ENCODE data around the gene CPA5. TPM values are rescaled to one million over a fixed set of nuclear protein-coding genes. Genes with fewer than 3 reads are reported as not detected.

CPA5 gene
- total and polyA plus RNA-seq, 9 donors, result 0.55 to 6.3 (median 1.9) TPM

DNA sequence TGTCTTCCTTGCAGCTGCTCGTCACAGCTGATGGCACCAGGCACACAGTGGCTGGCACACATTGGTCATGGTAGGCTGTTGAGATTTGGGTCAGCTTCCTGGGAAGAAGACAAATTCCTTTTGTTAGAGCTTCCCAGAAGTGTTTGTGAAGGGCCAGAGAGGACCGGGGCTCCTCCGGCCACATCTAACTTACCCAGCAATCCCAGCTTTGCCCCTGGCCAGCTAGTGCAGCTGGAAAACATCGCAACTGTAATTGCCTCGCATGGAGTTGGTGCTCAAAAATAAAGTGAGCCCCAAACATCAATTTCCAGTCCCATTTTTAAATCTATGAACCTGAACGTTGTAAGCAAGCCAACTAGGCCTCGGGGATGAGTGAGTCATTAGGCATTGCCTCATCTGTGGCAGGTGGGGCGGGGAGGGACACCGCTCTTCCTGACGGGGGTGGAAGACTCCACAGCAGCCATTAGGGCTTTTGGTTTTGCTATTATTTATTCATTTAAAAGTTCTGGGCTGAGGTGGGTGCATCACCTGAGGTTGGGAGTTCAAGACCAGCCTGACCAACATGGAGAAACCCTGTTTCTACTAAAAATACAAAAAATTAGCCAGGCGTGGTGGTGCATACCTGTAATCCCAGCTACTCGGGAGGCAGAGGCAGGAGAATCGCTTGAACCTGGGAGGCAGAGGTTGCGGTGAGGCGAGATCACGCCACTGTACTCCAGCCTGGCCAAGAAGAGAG lies 12.4 kb downstream of the CPA5 start:
- WGBS (ENCODE audit: insufficient coverage), result 35% methylated on average over 5 of the region's 16 CpGs
- Histone ChIP-seq H3K9me3 (replicated peaks; ENCODE audit: control insufficient read depth, low read depth, low read length) (peaks cover 19% of the 10 kb centered on the region), H3K4me1 (ENCODE audit: control insufficient read depth, insufficient read depth, low read length) (peaks cover 50% of the 10 kb centered on the region), H3K36me3 (ENCODE audit: control insufficient read depth, insufficient read depth, low read length) (no peaks in the 10 kb centered on the region), H3K27ac (ENCODE audit: low read length) (peak overlapping the region; percentile 98), H3K4me3 (ENCODE audit: low read length) (no peak overlapping the region), H3K27me3 (ENCODE audit: control insufficient read depth, insufficient read depth, low read length) (no peaks in the 10 kb centered on the region)
- DNase-seq, result peak; percentile 95

DNA sequence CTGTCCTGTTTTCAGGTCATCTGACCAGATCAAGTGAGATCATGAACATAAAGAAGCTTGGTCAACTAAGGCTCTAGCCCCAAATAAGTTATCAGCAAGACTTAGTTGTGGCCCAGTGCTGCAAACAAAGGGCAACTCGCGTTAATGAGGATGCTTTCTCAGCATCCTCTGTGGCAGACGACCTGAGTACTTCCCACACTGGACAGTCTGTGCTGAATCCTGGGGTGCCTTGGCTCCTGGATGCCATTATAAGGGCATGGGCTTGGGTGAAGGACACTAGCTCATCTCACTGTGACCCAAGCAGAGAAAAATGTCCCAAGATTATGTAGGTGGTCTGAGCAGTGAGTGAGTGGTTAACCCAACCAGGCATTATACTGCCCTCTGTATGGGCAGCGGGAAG lies 13.9 kb downstream of the CPA5 start:
- Histone ChIP-seq H3K27ac (ENCODE audit: low read length) (peak overlapping the region; percentile 98), H3K27me3 (ENCODE audit: control insufficient read depth, insufficient read depth, low read length) (no peaks in the 10 kb centered on the region), H3K9me3 (replicated peaks; ENCODE audit: control insufficient read depth, low read depth, low read length) (peaks cover 19% of the 10 kb centered on the region), H3K4me1 (ENCODE audit: control insufficient read depth, insufficient read depth, low read length) (peaks cover 49% of the 10 kb centered on the region), H3K36me3 (ENCODE audit: control insufficient read depth, insufficient read depth, low read length) (no peaks in the 10 kb centered on the region), H3K4me3 (ENCODE audit: low read length) (no peak overlapping the region)
- 100% methylated on average over 3 of the region's 4 CpGs for WGBS (ENCODE audit: insufficient coverage)
- DNase-seq, result no peak

DNA sequence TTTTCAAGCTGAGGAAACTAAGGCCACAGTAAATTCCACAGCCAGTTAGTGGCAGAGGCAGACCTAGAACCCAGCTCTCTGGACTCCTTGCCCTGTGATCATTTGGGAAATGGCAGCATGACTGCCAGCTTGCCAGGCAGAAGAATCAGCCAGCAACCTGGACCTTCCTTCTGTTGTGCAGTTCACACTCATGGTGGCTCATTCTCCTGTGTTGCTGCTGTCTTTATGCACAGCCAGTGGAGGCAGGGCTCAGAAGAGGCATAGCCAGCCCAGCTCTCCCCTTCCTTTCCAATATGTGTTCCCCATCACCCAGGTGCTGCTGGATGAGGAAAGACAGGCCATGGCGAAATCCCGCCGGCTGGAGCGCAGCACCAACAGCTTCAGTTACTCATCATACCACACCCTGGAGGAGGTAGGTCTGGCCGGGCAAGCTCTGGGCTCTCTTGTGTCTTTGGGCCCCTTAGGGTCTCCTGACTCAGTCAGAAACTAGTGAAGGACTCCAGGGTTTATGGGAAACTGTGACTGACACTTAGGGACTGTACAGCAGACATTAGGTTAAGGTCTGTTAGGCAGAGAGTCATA lies 14.8 kb downstream of the CPA5 start:
- DNase-seq, result no peak
- peaks cover 55% of the 10 kb centered on the region for H3K4me1 ChIP-seq (ENCODE audit: control insufficient read depth, insufficient read depth, low read length)
- no peak overlapping the region for H3K4me3 ChIP-seq (ENCODE audit: low read length)
- no peak overlapping the region for H3K27ac ChIP-seq (ENCODE audit: low read length)
- no peaks in the 10 kb centered on the region for H3K36me3 ChIP-seq (ENCODE audit: control insufficient read depth, insufficient read depth, low read length)
- no peaks in the 10 kb centered on the region for H3K27me3 ChIP-seq (ENCODE audit: control insufficient read depth, insufficient read depth, low read length)
- peaks cover 19% of the 10 kb centered on the region for H3K9me3 ChIP-seq (replicated peaks; ENCODE audit: control insufficient read depth, low read depth, low read length)
- WGBS (ENCODE audit: insufficient coverage), result no CpG with 5 or more reads among the region's 5 CpGs

DNA sequence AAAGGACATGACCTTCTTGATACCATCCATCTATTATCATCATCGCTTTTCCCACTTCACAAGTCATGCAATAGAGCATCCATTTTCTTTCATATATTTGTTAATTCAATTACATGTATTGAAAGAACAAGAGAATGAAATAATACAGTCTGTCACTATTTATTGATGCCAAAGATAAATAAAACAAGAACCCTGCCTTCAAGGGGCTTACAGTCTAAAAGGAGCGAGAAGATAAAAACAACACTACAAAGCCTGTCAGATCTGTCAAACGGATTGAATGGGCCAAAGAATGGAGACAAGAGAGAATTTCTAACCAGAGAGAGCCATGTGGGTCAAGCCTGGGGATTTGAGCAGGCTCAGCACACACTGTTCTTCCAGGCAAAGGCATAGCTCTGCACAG lies 15.9 kb downstream of the CPA5 start:
- H3K36me3 ChIP-seq (ENCODE audit: control insufficient read depth, insufficient read depth, low read length), result no peaks in the 10 kb centered on the region

DNA sequence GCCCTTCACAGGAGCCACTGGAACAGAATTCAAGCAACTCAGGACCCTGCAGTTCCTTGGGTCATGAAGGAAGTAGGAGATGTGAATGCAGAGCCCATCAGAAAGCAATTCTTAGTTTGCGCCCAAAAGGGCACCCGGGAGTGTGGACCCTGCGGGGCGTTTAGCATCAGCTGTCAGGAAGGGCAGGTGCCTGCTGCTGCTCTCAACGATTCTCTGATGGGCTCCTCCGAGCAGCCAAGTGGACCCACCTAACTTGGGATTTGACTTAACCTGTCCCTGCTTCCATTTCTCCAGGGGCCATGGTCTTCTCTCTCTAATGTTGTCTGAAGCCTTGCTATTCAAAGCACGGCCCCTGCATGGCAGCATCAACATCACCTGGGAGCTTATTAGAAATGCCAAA lies 17.1 kb downstream of the CPA5 start:
- H3K4me1 ChIP-seq (ENCODE audit: control insufficient read depth, insufficient read depth, low read length), result peaks cover 55% of the 10 kb centered on the region
- H3K4me3 ChIP-seq (ENCODE audit: low read length), result no peak overlapping the region
- no peak for DNase-seq
- H3K27me3 ChIP-seq (ENCODE audit: control insufficient read depth, insufficient read depth, low read length), result no peaks in the 10 kb centered on the region
- no peak overlapping the region for H3K27ac ChIP-seq (ENCODE audit: low read length)
- peaks cover 19% of the 10 kb centered on the region for H3K9me3 ChIP-seq (replicated peaks; ENCODE audit: control insufficient read depth, low read depth, low read length)
- H3K36me3 ChIP-seq (ENCODE audit: control insufficient read depth, insufficient read depth, low read length), result no peaks in the 10 kb centered on the region
- WGBS (ENCODE audit: insufficient coverage), result 90% methylated on average over 7 of the region's 7 CpGs

More for the DNA sequence above, 15.9 kb downstream of the CPA5 start:
- peaks cover 19% of the 10 kb centered on the region for H3K9me3 ChIP-seq (replicated peaks; ENCODE audit: control insufficient read depth, low read depth, low read length)
- H3K4me1 ChIP-seq (ENCODE audit: control insufficient read depth, insufficient read depth, low read length), result peaks cover 55% of the 10 kb centered on the region
- no CpG with 5 or more reads among the region's 3 CpGs for WGBS (ENCODE audit: insufficient coverage)
- H3K4me3 ChIP-seq (ENCODE audit: low read length), result no peak overlapping the region
- no peaks in the 10 kb centered on the region for H3K27me3 ChIP-seq (ENCODE audit: control insufficient read depth, insufficient read depth, low read length)
- no peak for DNase-seq
- no peak overlapping the region for H3K27ac ChIP-seq (ENCODE audit: low read length)

DNA sequence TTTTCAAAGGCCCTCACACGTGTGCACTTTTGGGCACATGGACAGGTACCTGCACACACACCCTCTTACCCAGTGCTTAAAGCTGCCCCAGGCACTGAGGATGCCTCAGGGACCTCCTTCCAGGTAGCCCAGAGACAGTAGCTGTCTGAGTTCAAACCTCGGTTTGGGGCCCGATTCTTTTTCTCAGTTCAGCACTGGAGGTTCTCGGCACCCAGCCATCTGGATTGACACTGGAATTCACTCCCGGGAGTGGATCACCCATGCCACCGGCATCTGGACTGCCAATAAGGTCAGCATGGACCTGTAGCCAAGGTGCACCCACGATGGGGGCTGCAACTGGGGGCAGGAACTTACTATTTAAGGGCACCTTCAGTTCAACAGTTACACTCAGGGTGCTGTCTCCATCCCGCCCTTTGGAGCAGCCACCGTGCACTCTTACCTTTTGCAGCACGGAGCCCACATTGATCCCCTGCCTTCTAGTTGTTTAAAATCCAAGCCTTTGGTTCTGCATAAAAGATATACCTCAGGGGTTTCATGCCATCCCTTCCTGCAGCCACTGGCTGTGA lies 17.7 kb downstream of the CPA5 start:
- WGBS (ENCODE audit: insufficient coverage), result 89% methylated on average over 10 of the region's 10 CpGs
- peaks cover 55% of the 10 kb centered on the region for H3K4me1 ChIP-seq (ENCODE audit: control insufficient read depth, insufficient read depth, low read length)
- H3K27me3 ChIP-seq (ENCODE audit: control insufficient read depth, insufficient read depth, low read length), result no peaks in the 10 kb centered on the region
- peaks cover 19% of the 10 kb centered on the region for H3K9me3 ChIP-seq (replicated peaks; ENCODE audit: control insufficient read depth, low read depth, low read length)
- no peak for DNase-seq
- H3K4me3 ChIP-seq (ENCODE audit: low read length), result no peak overlapping the region
- H3K27ac ChIP-seq (ENCODE audit: low read length), result no peak overlapping the region
- H3K36me3 ChIP-seq (ENCODE audit: control insufficient read depth, insufficient read depth, low read length), result no peaks in the 10 kb centered on the region

DNA sequence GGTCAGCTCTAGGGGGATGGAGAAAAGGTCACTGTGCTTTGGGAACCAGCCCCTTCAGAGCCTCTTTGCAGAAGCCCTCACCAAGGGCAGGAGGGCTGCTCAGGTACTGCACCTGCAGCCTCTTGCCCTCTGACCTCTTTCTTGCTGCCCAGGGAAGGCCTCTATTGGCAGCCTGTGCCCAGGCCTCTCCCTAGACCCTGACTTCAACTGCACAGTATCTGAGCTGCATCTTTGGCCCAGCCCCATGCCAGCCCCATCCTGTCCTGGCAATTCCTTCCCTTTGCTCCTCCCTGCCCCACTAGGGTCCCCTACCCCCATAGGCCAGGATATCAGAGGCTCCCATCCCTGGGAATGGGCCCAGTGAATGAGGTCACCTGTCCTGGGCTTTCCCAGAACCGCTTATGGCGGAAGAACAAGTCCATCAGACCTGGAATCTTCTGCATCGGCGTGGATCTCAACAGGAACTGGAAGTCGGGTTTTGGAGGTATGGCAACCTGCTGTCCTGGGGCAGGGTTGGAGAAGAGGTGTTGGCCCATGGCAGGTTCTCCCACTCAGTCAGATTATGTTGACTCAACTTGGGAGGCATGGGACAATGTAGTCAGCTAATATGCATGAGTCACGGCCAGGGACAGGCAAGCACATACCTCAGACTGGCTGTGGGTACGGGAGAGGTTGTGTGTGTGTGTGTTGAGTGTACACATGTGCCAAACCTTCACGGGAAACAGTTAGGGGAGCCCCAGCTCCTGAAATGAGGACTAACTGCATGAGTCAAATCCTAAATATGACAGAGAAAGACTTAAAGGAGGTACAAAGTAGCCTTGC lies 18.6 kb downstream of the CPA5 start:
- Histone ChIP-seq H3K36me3 (ENCODE audit: control insufficient read depth, insufficient read depth, low read length) (no peaks in the 10 kb centered on the region), H3K27ac (ENCODE audit: low read length) (peak overlapping the region; percentile 98), H3K27me3 (ENCODE audit: control insufficient read depth, insufficient read depth, low read length) (no peaks in the 10 kb centered on the region), H3K4me3 (ENCODE audit: low read length) (no peak overlapping the region), H3K4me1 (ENCODE audit: control insufficient read depth, insufficient read depth, low read length) (peaks cover 59% of the 10 kb centered on the region), H3K9me3 (replicated peaks; ENCODE audit: control insufficient read depth, low read depth, low read length) (peaks cover 19% of the 10 kb centered on the region)
- 82% methylated on average over 7 of the region's 8 CpGs for WGBS (ENCODE audit: insufficient coverage)
- peak; percentile 54 for DNase-seq

DNA sequence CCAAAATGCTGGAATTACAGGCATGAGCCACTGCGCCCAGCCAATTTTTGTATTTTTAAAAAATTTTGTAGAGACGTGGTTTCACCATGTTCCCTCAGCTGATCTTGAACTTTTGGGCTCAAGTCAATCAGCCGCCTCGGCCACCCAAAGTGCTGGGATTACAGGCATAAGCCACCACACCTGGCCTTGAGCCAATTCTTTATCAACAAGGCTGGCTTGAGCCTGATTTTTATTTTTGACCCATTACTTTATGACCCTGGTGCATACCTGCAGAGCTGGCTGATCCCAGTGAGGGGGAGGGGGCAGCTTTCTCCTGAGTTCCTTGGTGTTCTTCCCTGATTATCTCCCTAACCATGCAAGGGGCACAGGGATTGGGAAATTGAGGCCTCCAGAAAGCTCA lies 19.8 kb downstream of the CPA5 start:
- H3K9me3 ChIP-seq (replicated peaks; ENCODE audit: control insufficient read depth, low read depth, low read length), result peaks cover 13% of the 10 kb centered on the region
- peaks cover 71% of the 10 kb centered on the region for H3K4me1 ChIP-seq (ENCODE audit: control insufficient read depth, insufficient read depth, low read length)
- no peak overlapping the region for H3K4me3 ChIP-seq (ENCODE audit: low read length)
- 81% methylated on average over 3 of the region's 4 CpGs for WGBS (ENCODE audit: insufficient coverage)
- H3K36me3 ChIP-seq (ENCODE audit: control insufficient read depth, insufficient read depth, low read length), result no peaks in the 10 kb centered on the region
- no peaks in the 10 kb centered on the region for H3K27me3 ChIP-seq (ENCODE audit: control insufficient read depth, insufficient read depth, low read length)
- no peak for DNase-seq
- H3K27ac ChIP-seq (ENCODE audit: low read length), result peak overlapping the region; percentile 98

DNA sequence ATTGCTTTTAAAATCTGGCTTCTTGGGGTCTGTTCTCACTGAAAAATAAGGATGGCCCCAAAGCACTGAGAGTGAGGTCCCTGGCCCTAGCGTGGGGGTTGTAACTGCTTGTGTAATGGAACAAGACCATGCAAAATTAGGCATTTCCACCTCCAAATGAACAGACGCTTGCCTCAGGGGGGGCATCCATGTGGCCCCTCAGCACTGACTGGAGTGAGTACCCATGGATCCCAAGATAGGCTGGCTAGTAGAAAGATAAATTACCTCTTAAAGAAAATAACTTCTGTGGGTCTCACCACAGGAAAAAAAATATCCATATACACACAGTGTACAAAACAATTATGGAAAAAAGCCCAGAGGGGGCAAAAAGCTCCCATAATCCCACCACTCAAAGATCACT lies 20.5 kb downstream of the CPA5 start:
- Histone ChIP-seq H3K36me3 (ENCODE audit: control insufficient read depth, insufficient read depth, low read length) (no peaks in the 10 kb centered on the region), H3K27me3 (ENCODE audit: control insufficient read depth, insufficient read depth, low read length) (no peaks in the 10 kb centered on the region), H3K27ac (ENCODE audit: low read length) (peak overlapping the region; percentile 98), H3K4me1 (ENCODE audit: control insufficient read depth, insufficient read depth, low read length) (peaks cover 77% of the 10 kb centered on the region), H3K9me3 (replicated peaks; ENCODE audit: control insufficient read depth, low read depth, low read length) (peaks cover 6% of the 10 kb centered on the region), H3K4me3 (ENCODE audit: low read length) (peak overlapping the region; percentile 8)
- WGBS (ENCODE audit: insufficient coverage), result no CpG with 5 or more reads among the region's 2 CpGs
- DNase-seq, result peak; percentile 60
